Esophagus mucosa (tissue), 1 donor: ENCODE data around the gene TAGLN3. TPM values are rescaled to one million over a fixed set of nuclear protein-coding genes. Genes with fewer than 3 reads are reported as not detected.

Experiments used
- ATAC-seq: fragments of 200-7000 bp; cut with Tn5 transposase; one replicate; pipeline ENCODE4 v1.9.1; 2020
- total RNA-seq: library from RNA; stranded (reverse); gene quantifications from one replicate; pipeline ENCODE4 v1.2.4, GENCODE V29; 2023
- donor health status: DM: yes; HTN: yes; CAD: no.

TAGLN3 gene
- total RNA-seq, result not detected

- ATAC-seq, result peak; percentile 43
Measured at GRCh38 chr3:111998636-111999483, at the start of gene TAGLN3. Gene TAGLN3, plus strand, starts transcription at chr3:111998922. Its CDS starts 501 bp downstream, at chr3:111999423.

DNA sequence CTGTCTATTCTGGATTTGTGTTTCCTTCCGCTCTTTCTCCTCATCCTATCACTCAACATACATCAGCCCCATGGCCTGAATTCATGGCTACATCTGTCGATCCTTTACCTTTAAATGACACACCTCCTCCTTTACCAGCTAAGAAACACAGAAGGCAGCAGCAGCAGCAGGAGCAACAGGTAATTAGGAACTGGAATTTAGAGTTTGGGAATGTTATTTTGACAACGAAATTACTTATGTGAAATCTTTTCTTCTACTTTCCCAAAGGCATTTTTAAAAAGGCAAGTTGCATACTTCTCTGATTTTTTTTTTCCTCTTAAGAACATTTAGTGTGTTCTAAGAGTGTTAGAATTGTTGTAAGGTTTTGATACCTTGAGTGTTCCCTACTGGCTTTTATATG lies 49.0 kb upstream of the TAGLN3 start:
- ATAC-seq, result no peak

GRCh38 chr3:111951032-111951431 lies 47.7 kb upstream of the TAGLN3 start:
- no peak for ATAC-seq

DNA sequence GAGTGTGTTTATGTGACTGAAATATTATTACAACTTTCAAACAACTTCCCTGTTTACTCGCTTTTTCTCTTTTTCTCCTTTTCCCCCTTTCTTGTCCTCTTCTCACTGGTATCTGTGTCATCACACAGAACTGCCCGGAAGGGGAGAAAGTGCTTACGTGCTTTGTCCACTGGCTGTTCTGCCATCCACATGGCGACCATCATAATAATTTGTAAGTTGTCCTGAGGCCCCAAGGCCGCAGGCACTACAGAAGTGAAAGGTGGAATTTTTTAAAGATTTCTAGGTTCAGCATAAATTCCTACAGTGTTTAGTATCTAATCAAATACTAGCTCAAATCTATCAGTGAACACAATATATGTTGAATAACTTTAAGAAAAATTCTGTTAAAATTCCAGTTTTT lies 46.6 kb upstream of the TAGLN3 start:
- no peak for ATAC-seq

- no peak for ATAC-seq
Measured at GRCh38 chr3:111952866-111953450, 45.8 kb upstream of the TAGLN3 start.

- no peak for ATAC-seq
Measured at GRCh38 chr3:111954228-111954990, 44.3 kb upstream of the TAGLN3 start.

DNA sequence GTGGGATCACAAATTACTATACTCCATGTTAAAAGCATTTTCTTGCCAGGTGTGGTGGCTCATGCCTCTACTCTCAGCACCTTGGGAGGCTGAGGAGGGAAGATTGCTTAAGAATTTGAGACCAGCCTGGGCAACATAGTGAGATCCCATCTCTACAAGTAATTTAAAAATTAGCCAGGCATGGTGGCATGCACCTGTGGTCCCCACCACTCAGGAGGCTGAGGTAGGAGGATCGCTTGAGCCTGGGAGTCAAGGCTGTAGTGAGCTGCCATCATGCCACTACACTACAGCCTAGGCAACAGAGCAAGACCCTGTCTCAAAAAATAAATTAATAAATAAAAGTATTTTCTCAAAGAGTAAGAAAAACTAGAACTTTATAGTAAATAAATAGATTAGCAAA lies 42.8 kb upstream of the TAGLN3 start:
- ATAC-seq, result no peak

DNA sequence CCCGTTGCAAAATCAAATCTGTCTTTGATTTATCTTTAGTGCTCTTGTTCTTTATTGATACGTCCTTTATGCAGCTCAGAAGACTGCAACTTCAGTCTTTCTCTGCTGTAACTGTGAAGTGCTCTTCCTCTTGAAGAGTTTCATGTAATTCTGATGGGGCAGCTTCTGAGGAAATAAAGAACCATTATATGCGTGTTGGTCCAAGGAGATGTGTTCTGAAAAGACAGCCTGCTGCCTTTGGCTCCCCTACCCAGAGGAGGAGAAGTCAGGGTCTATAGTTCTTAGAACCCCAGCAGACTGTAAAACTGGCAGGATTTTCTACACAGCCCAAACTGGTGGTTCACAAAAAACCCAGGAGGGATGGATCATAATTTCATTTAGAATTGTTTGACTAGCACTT lies 42.3 kb upstream of the TAGLN3 start:
- no peak for ATAC-seq

DNA sequence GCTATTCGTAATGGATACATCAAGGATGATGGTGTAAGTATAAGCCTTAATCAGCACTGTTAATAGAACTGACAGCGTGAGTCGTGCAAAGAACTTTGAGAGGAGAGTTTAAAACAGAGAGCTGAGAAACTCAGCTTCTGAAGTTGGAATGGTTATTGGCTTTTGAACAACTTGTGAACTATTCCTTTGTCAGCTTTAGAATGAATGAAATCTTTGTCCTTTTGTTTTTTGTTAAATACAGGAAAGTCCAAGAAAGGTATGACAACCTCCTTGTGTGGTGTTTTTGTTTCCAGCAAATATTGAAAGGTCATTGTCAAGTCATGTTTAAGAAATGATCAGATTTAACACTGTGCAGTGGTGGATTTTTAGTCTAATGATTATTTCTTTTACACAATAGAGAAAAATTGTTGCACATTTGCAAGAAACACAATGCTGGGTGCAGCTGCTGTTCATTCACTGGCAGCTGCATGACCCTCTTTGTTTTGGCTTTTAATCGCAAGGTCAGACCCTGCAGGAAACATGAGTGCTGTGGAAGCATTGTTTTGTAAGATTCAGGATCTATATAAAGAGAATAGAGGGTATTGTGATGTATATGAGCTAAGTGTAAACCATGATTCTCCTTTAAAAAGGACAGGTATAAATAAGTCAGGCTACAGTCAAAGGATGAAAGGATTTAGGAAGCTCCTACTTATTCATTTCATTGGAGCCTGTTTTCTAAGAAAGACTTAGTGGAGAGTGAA lies 41.6 kb upstream of the TAGLN3 start:
- no peak for ATAC-seq

DNA sequence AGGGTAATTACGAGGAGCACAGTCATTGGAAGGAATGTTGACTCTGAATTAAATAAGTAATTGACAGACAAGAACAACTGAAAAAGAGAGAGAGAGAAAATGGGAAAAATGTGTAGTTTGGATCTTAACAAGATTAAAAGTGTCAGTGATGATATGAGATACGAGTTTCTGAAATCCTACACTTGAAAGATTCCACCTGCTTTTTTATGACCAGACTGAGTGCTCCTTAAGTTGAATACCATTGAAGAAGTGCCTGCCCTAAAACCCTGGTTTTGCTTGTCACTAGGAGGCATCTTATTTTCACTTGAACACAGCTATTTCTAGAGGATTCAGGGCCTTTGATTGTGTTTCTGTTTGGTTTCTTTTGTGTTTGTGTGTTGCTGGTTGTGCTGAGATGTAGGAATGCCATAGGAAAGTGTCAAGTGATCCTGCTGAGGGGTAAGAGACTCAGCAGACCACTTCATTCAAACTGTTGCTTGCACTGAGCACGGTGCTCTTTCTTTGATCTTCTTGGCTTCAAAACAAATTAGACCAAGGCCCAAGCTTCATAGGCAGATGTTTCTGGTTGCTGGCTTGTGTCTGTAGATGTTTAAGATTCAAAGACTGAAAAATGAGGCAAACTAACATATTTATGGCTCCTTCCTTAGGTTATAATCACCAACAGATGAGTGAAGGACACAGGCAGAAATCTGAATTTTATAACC lies 37.1 kb upstream of the TAGLN3 start:
- ATAC-seq, result no peak

GRCh38 chr3:111963424-111963823 lies 35.3 kb upstream of the TAGLN3 start:
- no peak for ATAC-seq

DNA sequence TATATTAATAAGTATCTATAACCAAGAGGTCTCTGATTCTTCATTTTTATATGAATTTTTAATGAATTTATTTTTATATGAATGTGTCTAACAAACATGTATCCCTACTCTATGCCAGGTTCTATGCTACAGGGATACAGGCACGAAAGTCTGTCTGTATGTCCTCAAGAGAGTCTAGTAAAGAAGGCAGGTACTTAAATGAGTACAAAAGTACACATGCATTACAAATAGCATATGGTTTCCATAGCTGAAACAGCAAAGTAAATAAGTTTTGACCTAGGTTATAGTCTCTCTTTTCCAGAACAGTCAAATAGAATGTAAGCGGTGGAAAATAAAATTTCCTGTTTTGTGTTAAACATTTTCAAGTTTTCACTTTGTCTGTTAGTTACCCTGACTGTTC lies 33.2 kb upstream of the TAGLN3 start:
- ATAC-seq, result no peak

DNA sequence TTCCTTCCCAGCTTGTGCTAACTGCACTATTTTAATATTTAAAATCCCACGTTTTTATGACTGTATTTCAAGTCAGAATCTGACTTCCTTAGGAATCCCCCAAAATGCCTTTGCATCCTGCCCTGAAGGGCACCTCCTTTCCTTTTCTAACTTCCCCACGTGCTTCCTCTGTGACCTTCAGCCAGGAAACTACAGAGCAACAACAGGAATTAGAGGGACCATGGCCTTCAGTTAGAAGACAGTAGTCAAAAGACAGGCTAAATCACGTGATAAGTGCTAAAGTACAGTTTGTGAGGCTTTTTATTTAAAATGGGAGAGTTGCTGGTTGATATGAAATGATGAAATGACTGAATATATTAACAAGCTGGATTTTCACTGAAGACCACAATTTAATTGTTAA lies 31.7 kb upstream of the TAGLN3 start:
- no peak for ATAC-seq

DNA sequence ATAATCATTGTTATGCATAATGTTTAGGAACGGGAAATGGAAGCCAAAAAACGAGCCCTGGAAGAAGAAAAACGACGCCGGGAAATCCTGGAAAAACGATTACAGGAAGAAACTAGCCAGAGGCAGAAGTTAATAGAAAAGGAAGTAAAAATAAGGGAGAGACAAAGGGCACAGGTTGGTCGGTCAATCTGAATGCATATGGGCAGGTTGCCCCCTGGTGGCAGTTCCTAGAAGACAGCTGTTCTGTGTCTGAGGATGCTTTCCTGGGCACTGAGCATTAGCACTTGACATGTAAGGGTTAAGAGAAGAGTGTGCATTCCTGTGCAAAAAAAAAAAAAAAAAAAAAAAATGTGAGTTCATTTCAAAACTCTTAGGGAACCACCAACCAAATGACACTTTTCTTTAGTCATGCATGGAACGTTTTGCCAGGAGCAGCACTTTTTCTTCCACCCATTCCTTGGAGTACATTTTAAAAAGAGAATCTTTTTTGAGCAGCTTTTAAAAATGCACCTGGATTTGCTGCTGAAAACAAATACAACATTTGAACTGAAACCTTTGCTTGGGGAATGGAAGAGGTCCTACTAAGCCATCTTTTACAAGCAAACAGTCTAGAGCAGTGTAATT lies 31.0 kb upstream of the TAGLN3 start:
- ATAC-seq, result peak; percentile 94

- no peak for ATAC-seq
Measured at GRCh38 chr3:111968319-111969054, 30.2 kb upstream of the TAGLN3 start.

GRCh38 chr3:111970376-111970775 lies 28.3 kb upstream of the TAGLN3 start:
- no peak for ATAC-seq

DNA sequence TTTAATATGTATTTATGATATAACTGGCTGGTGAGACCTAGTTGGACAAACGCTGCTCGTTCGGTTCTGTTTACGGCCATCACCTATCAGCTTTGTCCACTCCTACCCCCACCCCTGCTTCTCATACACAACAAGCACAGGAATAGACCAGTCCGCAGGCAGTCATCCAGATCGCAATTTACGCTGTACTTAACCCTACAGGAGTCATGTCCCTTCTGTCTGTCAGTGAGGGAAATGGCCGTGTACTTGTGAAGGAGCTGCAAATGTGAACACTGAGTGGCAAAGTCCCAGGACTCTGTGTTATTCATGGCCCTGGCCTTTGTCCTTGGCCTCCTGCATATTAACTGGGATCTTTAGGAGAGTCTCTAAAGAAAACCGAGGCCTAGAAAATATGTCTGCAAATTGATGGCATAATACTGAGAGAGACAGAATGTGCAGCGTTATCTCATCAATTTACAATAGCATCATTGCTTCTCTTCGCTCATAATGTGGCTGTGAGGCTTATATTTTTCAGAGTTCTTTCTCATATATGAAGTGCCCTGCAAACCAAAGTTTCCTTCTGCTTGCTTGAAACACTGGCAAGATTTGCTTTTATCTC lies 27.1 kb upstream of the TAGLN3 start:
- ATAC-seq, result no peak

DNA sequence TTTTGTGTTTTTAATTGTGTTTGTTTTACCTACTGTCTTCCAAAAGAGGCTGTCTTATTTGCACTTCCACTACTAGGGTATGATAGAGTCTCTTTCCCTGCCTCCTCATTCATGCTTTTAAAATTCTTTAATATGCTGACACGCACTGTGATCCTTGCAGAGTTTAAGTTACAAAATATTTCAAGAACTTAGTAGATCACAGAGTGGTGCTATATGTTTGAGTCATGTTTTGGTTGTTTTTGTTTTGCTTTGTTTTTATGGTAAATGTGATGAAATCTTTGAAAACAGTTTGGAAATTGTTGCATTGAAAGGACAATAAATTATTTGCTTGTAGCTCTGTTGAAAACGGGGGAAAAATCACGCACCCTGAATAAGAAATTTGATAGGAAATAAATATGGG lies 25.8 kb upstream of the TAGLN3 start:
- ATAC-seq, result no peak

GRCh38 chr3:111975131-111975530 lies 23.6 kb upstream of the TAGLN3 start:
- ATAC-seq, result no peak

DNA sequence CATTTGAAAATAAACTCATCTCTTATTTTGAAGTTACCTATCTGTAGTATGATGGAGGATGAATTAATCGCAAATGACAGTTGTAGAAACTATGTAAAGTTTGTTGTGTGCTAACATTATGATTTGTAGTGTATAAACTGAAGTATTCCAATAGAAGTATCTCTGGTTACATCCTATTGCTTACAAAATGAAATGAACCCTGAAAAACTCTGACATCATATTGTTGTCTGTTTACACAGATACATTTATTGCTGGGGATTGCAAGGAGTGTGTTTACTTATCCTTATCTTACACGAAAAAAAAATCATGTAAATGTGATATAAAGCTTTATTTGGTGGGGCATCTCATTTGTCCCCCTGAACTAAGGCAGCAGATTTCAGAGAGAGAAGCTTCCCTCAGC lies 22.5 kb upstream of the TAGLN3 start:
- no peak for ATAC-seq
